OCI-LY1 (cell line): ENCODE results near the gene ESR1.
A peak's percentile ranks its signal among the peaks of the same experiment; 100 is the strongest.

Experiments
- CTCF ChIP-seq: fragments of 200-600 bp; sonication (generic), shearing (Covaris generic); IDR thresholded peaks from 2 replicates; pipeline ENCODE4 v1.5.1; 2017; ENCODE audit warnings: mild to moderate bottlenecking, antibody characterized with exemption, low read length, moderate library complexity, mixed read lengths
- EZH2 ChIP-seq: fragments of 200-600 bp; sonication (generic), shearing (Covaris generic); IDR thresholded peaks from 2 replicates; pipeline ENCODE4 v1.8.0; 2017; ENCODE audit warnings: borderline replicate concordance, mixed run types, mild to moderate bottlenecking, antibody characterized with exemption, low read length, moderate library complexity, mixed read lengths

GRCh38 chr6:152124429-152125074 lies 317.1 kb downstream of the ESR1 start:
- TF ChIP-seq CTCF (peak; percentile 74), EZH2 (no peak)
